T-cell (primary cell): ENCODE results near the gene LMTK3. TPM values are rescaled to one million over a fixed set of nuclear protein-coding genes. Genes with fewer than 3 reads are reported as not detected.

Source experiments
- ATAC-seq, 4 experiments: fragments of 200-7000 bp in 3 of 4; fragments of 150-1000 bp in 1 of 4; cut with Tn5 transposase; replicated peaks in 1 of 4; 1 replicate in 3 of 4; 2 replicates in 1 of 4; pipeline ENCODE4 v1.10.0; 2021; ENCODE audit warnings: moderate library complexity in 3 of 4, mild to moderate bottlenecking in 2 of 4, moderate number of reproducible peaks in 1 of 4
- CTCF ChIA-PET, 2 donors: fragments of 300-600 bp; sonication (Branson Sonifier 250); formaldehyde crosslinking; loops; one replicate each; lab custom pipeline; 2022; ENCODE audit warnings: antibody characterized with exemption in 2 of 2; lab: Charles Lee
- POLR2A ChIA-PET, 2 donors: fragments of 300-600 bp; sonication (Branson Sonifier 250); formaldehyde crosslinking; loops; one replicate each; lab custom pipeline; 2022; ENCODE audit warnings: antibody characterized with exemption in 2 of 2; lab: Charles Lee
- DNase-seq, 35 experiments: peaks; one replicate each; pipeline versions ENCODE4 v3.0.0 to v3.0.0-alpha.2; 2013 to 2023
- H3K27ac ChIP-seq: one replicate; pipeline ENCODE4 v1.5.1; 2013; ENCODE audit warnings: low read length
- H3K27me3 ChIP-seq, 2 experiments: replicated peaks in 1 of 2; 1 replicate in 1 of 2; 2 replicates in 1 of 2; pipeline versions ENCODE4 v1.6.1 to v1.7.0; 2013; ENCODE audit warnings: low read length in 1 of 2, mixed read lengths in 1 of 2; ENCODE audit not compliant: control insufficient read depth in 2 of 2, insufficient read depth in 2 of 2; ENCODE audit errors: extremely low read depth in 1 of 2
- H3K36me3 ChIP-seq, 2 donors: 1 replicate in 1 of 2; 2 replicates in 1 of 2; pipeline versions ENCODE4 v1.6.1 to v1.7.0; 2013; ENCODE audit warnings: low read length in 1 of 2; ENCODE audit not compliant: control insufficient read depth in 2 of 2, insufficient read depth in 1 of 2; ENCODE audit errors: extremely low read depth in 1 of 2
- H3K4me1 ChIP-seq, 2 experiments: 1 replicate in 1 of 2; 2 replicates in 1 of 2; pipeline versions ENCODE4 v1.6.1 to v1.7.0; 2013; ENCODE audit warnings: low read length in 2 of 2, mixed read lengths in 1 of 2; ENCODE audit not compliant: insufficient read depth in 2 of 2, control insufficient read depth in 1 of 2; ENCODE audit errors: extremely low read depth in 1 of 2
- H3K4me3 ChIP-seq, 2 donors: 1 replicate in 1 of 2; 2 replicates in 1 of 2; pipeline versions ENCODE4 v1.5.1 to v1.7.0; 2013; ENCODE audit warnings: mild to moderate bottlenecking in 2 of 2, low read length in 1 of 2, moderate library complexity in 1 of 2; ENCODE audit not compliant: control insufficient read depth in 1 of 2; ENCODE audit errors: extremely low read depth in 1 of 2
- H3K9me3 ChIP-seq: 2 replicates; pipeline ENCODE4 v1.7.0; 2013
- H3K27ac Mint-ChIP-seq, 2 donors: one replicate each; pipeline ENCODE4 v1.8.0; 2020 to 2021; ENCODE audit warnings: mild to moderate bottlenecking in 2 of 2, mixed read lengths in 2 of 2
- H3K27me3 Mint-ChIP-seq, 2 donors: one replicate each; pipeline ENCODE4 v1.8.0; 2021 to 2022; ENCODE audit warnings: mixed read lengths in 2 of 2
- H3K36me3 Mint-ChIP-seq: one replicate; pipeline ENCODE4 v1.8.0; 2021; ENCODE audit warnings: mixed read lengths
- H3K4me1 Mint-ChIP-seq, 3 donors: one replicate each; pipeline ENCODE4 v1.8.0; 2020 to 2022; ENCODE audit warnings: mixed read lengths in 3 of 3, mild to moderate bottlenecking in 1 of 3
- H3K4me3 Mint-ChIP-seq, 3 donors: one replicate each; pipeline ENCODE4 v1.8.0; 2020 to 2022; ENCODE audit warnings: mild to moderate bottlenecking in 3 of 3, mixed read lengths in 3 of 3, moderate library complexity in 3 of 3
- H3K9me3 Mint-ChIP-seq, 3 donors: one replicate each; pipeline ENCODE4 v1.8.0; 2020 to 2022; ENCODE audit warnings: mixed read lengths in 3 of 3
- WGBS: methylation state at CpG from one replicate; pipeline ENCODE4 v1.1.5; 2013; ENCODE audit warnings: missing lambda C conversion rate; ENCODE audit not compliant: insufficient coverage; 5-methylcytosine and 5-hydroxymethylcytosine counted together
- total RNA-seq, 35 experiments: library from RNA in 6 of 35; stranded (reverse) in 6 of 35; fragments of 120-200 nt in 1 of 35; gene quantifications; one replicate each; pipeline versions ENCODE4 v1.2.1 to v1.2.4 and lab custom pipeline; 2013 to 2026

The LMTK3 gene
- total RNA-seq, 5 donors from 2014 or later (not counting 1 experiment from before 2014, with no cell fraction given), result 17.5 to 28.2 (median 23.5) TPM

DNA sequence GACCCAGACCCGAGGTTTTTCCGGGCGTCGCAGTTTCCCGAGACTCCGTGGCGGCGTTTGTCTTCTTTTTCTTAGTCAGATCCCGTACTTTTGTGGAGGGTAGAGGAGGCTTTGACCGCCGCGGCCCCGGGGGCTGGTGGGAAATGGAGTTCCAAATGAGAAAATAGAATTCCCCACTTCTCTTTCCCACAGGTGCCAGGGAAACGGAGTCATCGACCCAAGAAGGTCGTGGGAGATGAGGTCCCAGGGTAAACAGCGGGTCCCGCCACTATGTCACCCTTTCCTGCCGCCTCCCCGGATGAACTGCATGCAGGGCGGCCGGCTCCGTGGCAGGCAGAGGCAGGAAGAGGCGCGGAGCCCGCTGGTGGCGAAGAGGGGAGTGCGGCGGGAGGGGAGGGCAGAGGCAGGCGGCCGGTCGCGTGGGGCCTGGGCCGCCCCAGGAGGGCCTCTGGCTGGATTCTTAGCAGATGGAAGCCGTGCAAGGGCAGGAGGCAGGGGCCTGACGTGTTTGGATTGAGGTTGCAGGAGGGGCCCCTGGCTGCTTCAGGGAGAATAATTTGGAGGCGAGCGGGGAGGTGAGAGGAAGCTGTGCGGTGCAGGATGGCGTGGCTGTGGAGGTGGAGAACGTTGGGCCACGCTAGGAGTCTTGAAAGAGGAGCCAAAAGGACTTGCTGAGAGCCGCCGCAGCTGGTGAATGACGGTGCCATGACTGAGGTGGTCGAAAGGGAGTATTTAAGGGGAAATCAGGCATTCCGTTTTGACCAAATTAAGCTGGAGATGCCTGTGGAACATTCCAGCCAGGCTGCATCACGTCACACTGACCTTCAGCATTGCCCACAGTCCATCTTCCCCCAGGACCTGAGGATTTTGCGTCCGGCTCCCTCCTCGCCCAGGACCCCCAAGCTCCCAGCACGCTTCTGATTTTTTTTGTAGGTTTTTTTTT, 30.8 kb downstream of the LMTK3 start:
- Mint-ChIP-seq H3K4me3 (peak overlapping the region; percentile 78 to 89 (median 83)), H3K27me3 (no peaks in the 10 kb centered on the region), H3K9me3 (no peaks in the 10 kb centered on the region), H3K4me1 (peaks cover 13 to 26% (median 19%) of the 10 kb centered on the region in 3 donors), H3K27ac (peak overlapping the region; percentile 87 to 90), H3K36me3 (peaks cover 5% of the 10 kb centered on the region)
- DNase-seq, result peak in 33 of 35 experiments; percentile 30 to 71 (median 47)
- Histone ChIP-seq H3K27ac (peak overlapping the region; percentile 77), H3K9me3 (no peaks in the 10 kb centered on the region), H3K4me3 (peak overlapping the region; percentile 63 to 82), H3K27me3 (peaks cover 0 to 3% of the 10 kb centered on the region in 2 experiments), H3K4me1 (peaks cover 4 to 26% of the 10 kb centered on the region in 2 experiments), H3K36me3 (peaks cover 10 to 20% of the 10 kb centered on the region in 2 donors)
- WGBS, result 6% methylated on average over 27 of the region's 52 CpGs
- CTCF ChIA-PET, result no interaction called here
- peak; percentile 85 to 87 (median 86) for ATAC-seq
- POLR2A ChIA-PET, result interaction anchor here (0.6 to 0.7 kb wide), 2 partner anchors 175 to 822 kb away, joined by 5 read pairs; no protein-coding TSS in a partner anchor

DNA sequence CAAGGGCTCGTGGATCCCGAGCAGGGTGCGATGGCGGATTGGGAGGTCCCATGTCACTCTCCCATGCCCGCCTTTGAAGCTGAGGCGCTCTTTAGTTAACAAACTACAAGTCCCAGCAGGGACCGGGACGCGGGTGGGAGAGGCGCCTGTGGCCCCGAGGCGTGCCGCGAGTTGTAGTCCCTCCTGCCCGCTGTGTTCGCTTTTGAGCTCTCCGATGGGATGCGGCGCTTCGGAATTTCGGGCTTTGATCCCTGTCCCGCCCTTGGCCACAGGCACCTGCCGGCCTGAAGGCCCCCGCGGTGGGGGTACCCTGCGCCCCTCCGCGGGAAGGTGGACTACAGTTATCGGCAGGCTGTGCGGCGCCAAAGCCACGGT, 31.5 kb downstream of the LMTK3 start:
- POLR2A ChIA-PET, result no interaction called here
- peaks cover 10 to 26% of the 10 kb centered on the region in 2 donors for H3K36me3 ChIP-seq
- H3K4me1 ChIP-seq, result peaks cover 4 to 29% of the 10 kb centered on the region in 2 experiments
- no peaks in the 10 kb centered on the region for H3K27me3 Mint-ChIP-seq
- H3K27me3 ChIP-seq, result peaks cover 0 to 3% of the 10 kb centered on the region in 2 experiments
- peaks cover 13 to 26% (median 19%) of the 10 kb centered on the region in 3 donors for H3K4me1 Mint-ChIP-seq
- H3K4me3 ChIP-seq, result peak overlapping the region; percentile 63 to 82
- H3K27ac Mint-ChIP-seq, result peak overlapping the region; percentile 87 to 90
- peak in 21 of 35 experiments; percentile 23 to 59 (median 37) for DNase-seq
- 41% methylated on average over 32 of the region's 32 CpGs for WGBS
- peak; percentile 46 to 63 (median 56) for ATAC-seq
- peak overlapping the region; percentile 78 to 89 (median 83) for H3K4me3 Mint-ChIP-seq
- H3K9me3 Mint-ChIP-seq, result no peaks in the 10 kb centered on the region
- H3K9me3 ChIP-seq, result no peaks in the 10 kb centered on the region
- CTCF ChIA-PET, result no interaction called here
- peaks cover 12% of the 10 kb centered on the region for H3K36me3 Mint-ChIP-seq
- H3K27ac ChIP-seq, result peak overlapping the region; percentile 77

DNA sequence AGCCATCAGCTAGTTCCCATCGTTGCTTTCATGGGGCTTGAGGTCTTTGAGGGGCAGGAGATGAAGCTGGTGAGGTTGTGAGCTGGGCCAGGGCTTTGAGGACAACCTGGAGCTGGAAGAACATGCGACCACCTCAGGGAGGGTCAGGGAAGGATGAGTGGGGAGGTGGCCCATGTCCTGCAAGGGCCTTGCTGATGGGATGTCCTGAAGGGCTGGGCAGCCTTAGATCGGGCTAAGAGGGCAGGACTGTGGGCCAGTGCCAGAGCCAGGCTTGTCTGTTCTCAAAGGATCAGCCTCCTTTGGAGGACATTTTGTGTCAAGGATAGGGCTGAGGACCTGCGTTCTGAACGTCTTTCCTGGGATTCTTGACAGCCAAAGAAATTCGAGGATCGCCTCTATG, 31.9 kb downstream of the LMTK3 start:
- peak overlapping the region; percentile 87 to 90 for H3K27ac Mint-ChIP-seq
- H3K27me3 Mint-ChIP-seq, result no peaks in the 10 kb centered on the region
- no peaks in the 10 kb centered on the region for H3K9me3 Mint-ChIP-seq
- no peak overlapping the region for H3K4me3 ChIP-seq
- H3K4me3 Mint-ChIP-seq, result peak overlapping the region; percentile 78 to 89 (median 83)
- H3K27ac ChIP-seq, result peak overlapping the region; percentile 77
- H3K9me3 ChIP-seq, result no peaks in the 10 kb centered on the region
- peaks cover 15 to 31% of the 10 kb centered on the region in 2 donors for H3K36me3 ChIP-seq
- DNase-seq (no peak), ATAC-seq (no peak)
- ChIA-PET POLR2A (no interaction called here), CTCF (no interaction called here)
- peaks cover 13 to 26% (median 19%) of the 10 kb centered on the region in 3 donors for H3K4me1 Mint-ChIP-seq
- H3K27me3 ChIP-seq, result no peaks in the 10 kb centered on the region
- WGBS, result 93% methylated on average over 6 of the region's 7 CpGs
- peaks cover 12% of the 10 kb centered on the region for H3K36me3 Mint-ChIP-seq
- peaks cover 4 to 29% of the 10 kb centered on the region in 2 experiments for H3K4me1 ChIP-seq

DNA sequence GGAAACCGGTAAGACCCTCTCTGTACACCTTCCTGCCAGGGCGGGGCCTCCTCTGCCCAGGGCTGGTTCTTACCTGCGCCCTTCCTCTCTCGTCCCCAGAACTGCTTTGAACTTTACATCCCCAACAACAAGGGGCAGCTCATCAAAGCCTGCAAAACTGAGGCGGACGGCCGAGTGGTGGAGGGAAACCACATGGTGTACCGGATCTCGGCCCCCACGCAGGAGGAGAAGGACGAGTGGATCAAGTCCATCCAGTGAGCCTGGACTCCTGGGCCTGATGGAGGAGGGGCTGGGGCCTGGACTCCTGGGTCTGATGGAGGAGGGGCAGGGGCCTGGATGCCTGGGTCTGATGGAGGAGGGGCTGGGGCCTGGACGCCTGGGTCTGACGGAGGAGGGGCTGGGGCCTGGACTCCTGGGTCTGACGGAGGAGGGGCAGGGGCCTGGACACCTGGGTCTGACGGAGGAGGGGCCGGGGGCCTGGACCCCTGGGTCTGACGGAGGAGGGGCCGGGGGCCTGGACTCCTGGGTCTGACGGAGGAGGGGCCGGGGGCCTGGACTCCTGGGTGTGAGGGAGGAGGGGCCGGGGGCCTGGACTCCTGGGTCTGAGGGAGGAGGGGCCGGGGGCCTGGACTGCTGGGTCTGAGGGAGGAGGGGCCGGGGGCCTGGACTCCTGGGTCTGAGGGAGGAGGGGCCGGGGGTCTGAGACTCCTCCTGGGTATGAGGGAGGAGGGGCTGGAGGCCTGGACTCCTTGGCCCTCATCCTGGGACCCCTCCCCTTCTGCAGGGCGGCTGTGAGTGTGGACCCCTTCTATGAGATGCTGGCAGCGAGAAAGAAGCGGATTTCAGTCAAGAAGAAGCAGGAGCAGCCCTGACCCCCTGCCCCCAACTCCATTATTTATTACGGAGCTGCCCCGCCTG, 33.0 kb downstream of the LMTK3 start:
- peak overlapping the region in 1 of 3 donors; percentile 89 for H3K4me3 Mint-ChIP-seq
- ATAC-seq, result no peak
- H3K27ac ChIP-seq, result no peak overlapping the region
- no peak for DNase-seq
- H3K4me1 ChIP-seq, result peaks cover 4 to 31% of the 10 kb centered on the region in 2 experiments
- no peaks in the 10 kb centered on the region for H3K27me3 ChIP-seq
- peaks cover 22 to 42% of the 10 kb centered on the region in 2 donors for H3K36me3 ChIP-seq
- WGBS, result 91% methylated on average over 10 of the region's 29 CpGs
- H3K27me3 Mint-ChIP-seq, result no peaks in the 10 kb centered on the region
- peaks cover 15 to 29% (median 19%) of the 10 kb centered on the region in 3 donors for H3K4me1 Mint-ChIP-seq
- H3K9me3 Mint-ChIP-seq, result no peaks in the 10 kb centered on the region
- POLR2A ChIA-PET, result no interaction called here
- H3K36me3 Mint-ChIP-seq, result peaks cover 15% of the 10 kb centered on the region
- H3K4me3 ChIP-seq, result no peak overlapping the region
- no peaks in the 10 kb centered on the region for H3K9me3 ChIP-seq
- CTCF ChIA-PET, result interaction anchor here in 1 of 2 donors (0.6 kb wide), 1 partner anchor 102 kb away, joined by 3 read pairs; no protein-coding TSS in a partner anchor
- H3K27ac Mint-ChIP-seq, result no peak overlapping the region

- H3K4me1 ChIP-seq, result peaks cover 4 to 34% of the 10 kb centered on the region in 2 experiments
- POLR2A ChIA-PET, result no interaction called here
- Mint-ChIP-seq H3K27ac (no peak overlapping the region), H3K4me3 (no peak overlapping the region), H3K4me1 (peaks cover 15 to 29% (median 19%) of the 10 kb centered on the region in 3 donors), H3K27me3 (no peaks in the 10 kb centered on the region), H3K36me3 (peaks cover 15% of the 10 kb centered on the region), H3K9me3 (no peaks in the 10 kb centered on the region)
- CTCF ChIA-PET, result interaction anchor here in 1 of 2 donors (0.6 kb wide), 1 partner anchor 103 kb away, joined by 3 read pairs; no protein-coding TSS in a partner anchor
- no peak for DNase-seq
- no peak for ATAC-seq
- peaks cover 22 to 50% of the 10 kb centered on the region in 2 donors for H3K36me3 ChIP-seq
- no peak overlapping the region for H3K27ac ChIP-seq
- WGBS, result 74% methylated on average over 8 of the region's 22 CpGs
- H3K4me3 ChIP-seq, result no peak overlapping the region
- no peaks in the 10 kb centered on the region for H3K27me3 ChIP-seq
- H3K9me3 ChIP-seq, result no peaks in the 10 kb centered on the region
Measured at GRCh38 chr19:48477698-48478338, 33.8 kb downstream of the LMTK3 start.
